Subcutaneous adipose tissue (tissue), 4 donors: ENCODE results near the gene CRTC1. TPM values are rescaled to one million over a fixed set of nuclear protein-coding genes. Genes with fewer than 3 reads are reported as not detected.

Experiments
- total RNA-seq, 4 donors: library from RNA; depleted of rRNA; stranded (reverse); fragments of >200 nt; gene quantifications; one replicate each; pipeline ENCODE4 v1.1.0, GENCODE V29; 2016
- TF ChIP-seq, protein P1 (sequence below): fragments of 450-650 bp; IDR thresholded peaks from one replicate; pipeline ENCODE4 v1.5.1; 2016; ENCODE audit warnings: low read depth, mild to moderate bottlenecking, control low read depth, antibody characterized with exemption, moderate library complexity

CRTC1 gene
- total RNA-seq, 4 donors from 2014 or later: 2.0 to 8.3 (median 3.9) TPM

DNA sequence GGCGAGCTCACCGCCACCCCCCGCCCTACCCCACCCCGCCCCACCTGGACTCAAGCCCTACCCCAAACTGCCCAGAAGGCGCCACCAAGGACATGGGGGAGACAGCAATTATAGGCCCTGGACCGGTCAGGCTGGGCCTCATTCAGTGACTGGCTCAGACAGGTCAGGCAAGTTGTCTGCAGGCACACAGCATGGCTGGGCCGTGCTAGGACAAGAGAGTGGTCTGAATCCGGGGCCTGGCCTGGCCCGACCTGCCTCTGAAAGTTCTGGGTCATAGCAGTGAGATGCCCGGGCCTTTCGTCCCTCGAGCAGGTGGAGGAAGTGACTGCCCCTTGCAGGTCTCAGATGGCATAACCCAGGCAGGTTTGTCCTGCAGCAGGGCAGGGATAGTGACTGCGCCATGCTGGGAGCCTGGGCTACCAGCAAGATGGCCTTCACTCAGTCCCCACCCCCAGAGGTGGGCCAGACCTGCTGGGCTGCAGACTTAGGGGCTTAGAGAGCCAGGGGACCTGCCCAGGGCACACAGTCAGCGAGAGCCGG, 86.6 kb downstream of the CRTC1 start:
- TF ChIP-seq, protein P1, sequence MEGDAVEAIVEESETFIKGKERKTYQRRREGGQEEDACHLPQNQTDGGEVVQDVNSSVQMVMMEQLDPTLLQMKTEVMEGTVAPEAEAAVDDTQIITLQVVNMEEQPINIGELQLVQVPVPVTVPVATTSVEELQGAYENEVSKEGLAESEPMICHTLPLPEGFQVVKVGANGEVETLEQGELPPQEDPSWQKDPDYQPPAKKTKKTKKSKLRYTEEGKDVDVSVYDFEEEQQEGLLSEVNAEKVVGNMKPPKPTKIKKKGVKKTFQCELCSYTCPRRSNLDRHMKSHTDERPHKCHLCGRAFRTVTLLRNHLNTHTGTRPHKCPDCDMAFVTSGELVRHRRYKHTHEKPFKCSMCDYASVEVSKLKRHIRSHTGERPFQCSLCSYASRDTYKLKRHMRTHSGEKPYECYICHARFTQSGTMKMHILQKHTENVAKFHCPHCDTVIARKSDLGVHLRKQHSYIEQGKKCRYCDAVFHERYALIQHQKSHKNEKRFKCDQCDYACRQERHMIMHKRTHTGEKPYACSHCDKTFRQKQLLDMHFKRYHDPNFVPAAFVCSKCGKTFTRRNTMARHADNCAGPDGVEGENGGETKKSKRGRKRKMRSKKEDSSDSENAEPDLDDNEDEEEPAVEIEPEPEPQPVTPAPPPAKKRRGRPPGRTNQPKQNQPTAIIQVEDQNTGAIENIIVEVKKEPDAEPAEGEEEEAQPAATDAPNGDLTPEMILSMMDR: no peak

DNA sequence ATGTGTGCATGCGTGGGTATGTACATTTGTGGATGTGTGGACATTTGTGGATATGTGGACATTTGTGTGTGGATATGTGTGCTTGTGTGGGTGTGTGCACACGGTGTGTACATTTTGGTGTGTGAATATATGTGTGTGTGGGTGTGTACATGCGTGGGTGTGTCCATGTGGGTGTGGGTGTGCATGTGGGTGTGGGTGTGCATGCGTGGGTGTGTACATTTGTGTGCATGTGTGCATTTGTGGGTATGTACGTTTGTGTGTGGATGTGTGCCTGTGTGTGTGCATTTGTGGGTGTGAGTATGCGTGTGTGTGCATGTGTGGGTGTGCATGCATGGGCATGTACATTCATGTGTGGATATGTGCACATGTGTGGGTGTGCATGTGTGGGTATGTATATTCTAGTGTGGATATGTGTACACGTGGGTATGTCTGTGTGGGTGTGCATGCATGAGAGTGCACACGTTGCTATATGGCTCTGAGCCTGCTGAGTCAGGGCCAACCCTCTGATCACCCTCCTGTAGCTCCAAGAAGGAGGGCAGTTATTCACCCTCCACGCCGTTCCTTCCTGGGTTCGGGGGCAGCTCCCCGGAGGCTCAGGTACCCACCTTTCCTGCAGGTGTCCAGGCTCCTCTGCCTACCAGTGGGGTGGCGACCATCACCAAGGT, 87.3 kb downstream of the CRTC1 start:
- TF ChIP-seq, protein P1: no peak

DNA sequence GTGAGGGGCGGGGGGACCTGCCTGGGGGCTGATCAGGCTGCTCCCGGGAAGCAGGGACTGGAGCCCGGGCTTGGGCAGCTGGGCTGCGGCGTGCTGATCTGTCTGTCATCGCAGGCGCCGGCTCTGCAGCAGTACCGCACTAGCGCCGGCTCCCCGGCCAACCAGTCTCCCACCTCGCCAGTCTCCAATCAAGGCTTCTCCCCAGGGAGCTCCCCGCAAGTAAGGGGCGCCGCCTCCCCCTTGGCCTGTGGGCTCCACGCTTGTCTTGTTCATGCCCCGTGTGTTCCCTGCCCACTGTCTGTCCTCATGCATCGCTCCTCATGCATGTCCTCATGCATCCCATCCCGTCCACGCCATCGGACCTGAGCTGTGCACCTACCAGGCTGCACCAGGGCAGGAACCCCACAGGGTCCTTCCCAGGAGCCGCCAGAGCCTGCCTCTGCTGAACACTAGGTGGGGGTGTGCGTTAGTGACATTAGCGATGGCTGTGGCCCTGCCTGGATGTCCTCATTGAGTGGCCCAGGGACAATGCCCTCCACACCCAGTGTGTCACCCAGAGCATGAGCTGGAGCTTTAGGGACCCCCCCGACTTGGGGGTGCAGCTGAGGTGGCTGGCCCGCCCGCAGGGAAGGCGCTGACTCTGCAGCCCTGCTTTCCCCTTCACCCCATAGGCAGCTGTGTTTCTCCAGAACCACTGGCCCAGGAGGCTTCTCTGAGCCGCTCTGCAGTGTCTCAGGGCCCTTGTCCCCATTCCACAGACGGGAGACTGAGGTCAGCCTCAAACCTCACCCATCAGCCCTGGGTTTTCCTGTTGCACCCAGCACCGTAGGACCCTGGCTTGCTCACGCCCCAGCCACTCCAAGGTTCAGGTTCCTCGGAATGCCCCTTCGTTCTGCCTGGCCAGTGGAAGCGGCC, 88.1 kb downstream of the CRTC1 start:
- TF ChIP-seq, protein P1: no peak

DNA sequence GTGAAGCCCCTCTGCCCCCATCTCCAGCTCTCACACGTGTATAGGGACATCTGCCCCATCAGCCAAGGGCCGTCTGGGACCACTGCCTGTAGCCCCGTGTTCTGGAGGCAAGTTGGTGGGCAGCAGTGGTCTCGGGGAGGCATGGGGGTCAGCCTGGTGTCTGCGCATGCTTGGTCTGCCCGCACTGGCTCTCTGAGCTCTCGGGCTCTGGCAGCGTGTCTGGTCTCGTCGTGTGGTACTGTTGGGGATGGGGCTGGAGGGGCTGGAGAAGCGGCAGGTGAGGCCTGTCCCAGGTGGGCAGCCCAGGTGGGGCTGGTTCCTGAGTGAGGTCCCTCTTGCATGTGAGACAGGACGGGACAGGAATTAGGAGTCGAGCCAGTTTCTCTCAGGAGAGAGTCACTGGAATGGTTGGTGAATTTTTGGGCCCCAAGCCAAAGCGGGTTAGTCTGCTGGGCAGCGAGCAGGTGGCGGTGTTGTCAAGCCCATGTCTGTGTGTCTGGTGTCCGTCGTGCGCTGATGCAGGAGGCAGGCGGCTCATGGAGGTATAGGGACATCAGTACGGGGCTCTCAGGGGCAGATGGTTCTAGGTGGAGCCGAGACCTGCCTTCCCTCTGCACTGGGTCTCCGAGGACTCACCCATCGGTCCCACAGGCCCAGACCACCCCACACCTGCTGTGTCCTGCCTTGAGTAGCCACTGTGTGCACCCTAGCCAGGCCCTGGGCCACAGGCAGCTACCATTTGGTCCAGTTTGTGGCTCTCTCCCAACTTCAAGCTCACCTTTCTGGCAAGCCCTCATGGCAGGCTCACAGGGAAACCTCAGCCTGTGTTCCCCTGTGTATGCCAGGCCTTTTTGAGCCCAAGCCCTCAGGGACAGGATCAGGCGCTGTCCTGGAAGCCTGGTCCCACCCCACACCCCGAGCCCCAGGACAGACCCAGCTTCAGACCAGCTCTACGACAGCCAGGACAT, 89.4 kb downstream of the CRTC1 start:
- TF ChIP-seq, protein P1: no peak

DNA sequence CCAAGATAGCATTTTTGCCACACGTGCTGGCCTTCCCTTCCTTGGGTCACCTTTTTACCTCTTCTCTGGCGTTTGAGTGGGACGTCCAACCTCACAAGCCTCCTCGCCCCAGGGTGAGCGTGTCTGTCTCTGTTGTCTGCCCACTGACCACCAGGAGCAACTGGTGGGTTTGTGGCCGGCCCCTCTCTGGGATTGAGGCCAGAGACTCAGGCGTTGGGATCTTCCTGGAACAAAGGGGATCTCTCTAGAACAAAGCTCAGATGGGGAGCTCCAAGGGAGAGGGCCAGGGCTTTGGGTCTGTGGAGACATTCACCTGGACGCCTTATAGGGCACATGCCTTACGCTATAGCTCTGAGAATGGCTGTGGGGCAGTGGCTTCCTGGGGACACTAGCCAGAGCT, 90.2 kb downstream of the CRTC1 start:
- TF ChIP-seq, protein P1: no peak

DNA sequence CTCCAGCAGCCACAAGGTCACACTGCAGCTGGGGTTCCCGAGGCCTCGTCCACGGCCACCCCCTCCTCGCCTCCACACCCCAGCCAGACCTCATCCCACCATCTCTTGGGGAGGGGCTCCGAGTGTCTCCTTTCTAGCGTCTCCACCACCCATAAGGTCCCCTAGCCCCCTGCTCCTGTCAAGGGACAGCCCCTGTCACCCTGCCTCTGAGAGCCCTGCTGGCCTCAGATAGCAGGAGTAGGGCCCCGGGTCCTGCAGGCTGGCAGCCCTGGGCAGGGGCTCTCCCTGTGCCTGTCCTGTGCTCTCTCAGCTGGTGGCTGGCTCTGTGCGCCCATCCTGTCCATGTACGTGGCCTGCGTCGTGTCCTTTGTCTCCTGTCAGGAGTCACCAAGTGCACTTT, 90.6 kb downstream of the CRTC1 start:
- TF ChIP-seq, protein P1: no peak
